SKM-1 (cell line): ENCODE measurements around the gene PTX4.

ENCODE experiments used
- DNase-seq: peaks from one replicate; lab custom pipeline; 2025; ENCODE audit not compliant: unreplicated experiment; lab: John Stamatoyannopoulos, UW

Gene PTX4

DNA sequence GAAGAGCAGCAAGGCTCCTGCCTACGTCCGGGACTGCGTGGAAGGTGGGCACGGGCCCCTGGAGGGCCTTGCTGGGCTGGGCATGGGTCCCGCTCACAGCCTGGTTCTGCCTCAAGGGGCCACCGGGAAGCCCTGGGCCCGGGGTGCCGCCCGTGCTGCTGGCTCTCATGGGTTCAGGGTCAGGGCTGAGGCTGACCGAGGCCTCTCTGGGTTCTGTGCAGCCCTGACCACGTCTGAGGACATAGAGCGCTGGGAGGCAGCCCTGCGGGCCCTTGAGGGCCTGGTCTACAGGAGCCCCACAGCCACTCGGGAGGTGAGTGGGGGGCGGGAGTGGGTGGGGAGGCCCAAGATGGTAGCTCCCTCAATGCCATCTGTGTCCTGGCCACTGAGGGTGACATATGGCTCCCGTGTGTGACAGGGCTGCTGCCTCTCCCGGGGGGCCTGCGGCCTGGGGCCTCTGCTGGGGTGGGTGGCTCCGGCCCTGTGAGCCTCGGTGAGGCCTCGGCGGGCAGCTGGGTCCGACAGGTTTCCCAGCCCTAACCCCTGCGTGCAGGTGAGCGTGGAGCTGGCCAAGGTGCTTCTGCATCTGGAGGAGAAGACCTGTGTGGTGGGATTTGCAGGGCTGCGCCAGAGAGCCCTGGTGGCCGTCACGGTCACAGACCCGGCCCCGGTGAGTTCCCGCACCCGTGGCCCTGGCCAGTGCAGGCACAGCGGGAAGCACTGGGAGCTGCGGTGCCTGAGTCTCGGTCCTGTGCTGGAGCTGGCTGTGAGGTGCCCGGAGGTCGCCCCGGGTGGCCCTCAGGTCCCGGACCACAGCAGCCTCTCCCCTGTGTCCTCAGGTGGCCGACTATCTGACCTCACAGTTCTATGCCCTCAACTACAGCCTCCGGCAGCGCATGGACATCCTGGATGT is 13.6 kb upstream of the PTX4 start:
- DNase-seq: no peak

DNA sequence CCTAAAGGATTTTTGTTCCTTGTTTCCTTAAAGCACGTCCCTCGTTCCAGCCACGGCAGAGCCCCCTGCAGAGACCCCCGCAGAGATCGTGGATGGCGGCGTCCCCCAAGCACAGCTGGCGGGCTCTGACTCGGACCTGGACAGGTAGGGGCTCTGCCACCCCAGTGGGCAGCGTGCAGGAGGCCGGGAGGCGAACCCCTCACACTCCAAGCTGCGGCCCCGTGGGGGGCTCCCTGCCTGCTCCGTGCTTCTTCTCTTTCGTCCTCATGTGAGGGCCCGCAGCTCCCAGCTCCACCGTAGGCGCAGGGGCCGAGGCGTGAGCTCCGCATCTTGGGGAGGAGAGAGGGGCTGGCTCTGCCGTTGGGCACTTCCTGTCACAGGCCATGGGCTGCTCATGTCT is 12.9 kb upstream of the PTX4 start:
- DNase-seq: no peak

DNA sequence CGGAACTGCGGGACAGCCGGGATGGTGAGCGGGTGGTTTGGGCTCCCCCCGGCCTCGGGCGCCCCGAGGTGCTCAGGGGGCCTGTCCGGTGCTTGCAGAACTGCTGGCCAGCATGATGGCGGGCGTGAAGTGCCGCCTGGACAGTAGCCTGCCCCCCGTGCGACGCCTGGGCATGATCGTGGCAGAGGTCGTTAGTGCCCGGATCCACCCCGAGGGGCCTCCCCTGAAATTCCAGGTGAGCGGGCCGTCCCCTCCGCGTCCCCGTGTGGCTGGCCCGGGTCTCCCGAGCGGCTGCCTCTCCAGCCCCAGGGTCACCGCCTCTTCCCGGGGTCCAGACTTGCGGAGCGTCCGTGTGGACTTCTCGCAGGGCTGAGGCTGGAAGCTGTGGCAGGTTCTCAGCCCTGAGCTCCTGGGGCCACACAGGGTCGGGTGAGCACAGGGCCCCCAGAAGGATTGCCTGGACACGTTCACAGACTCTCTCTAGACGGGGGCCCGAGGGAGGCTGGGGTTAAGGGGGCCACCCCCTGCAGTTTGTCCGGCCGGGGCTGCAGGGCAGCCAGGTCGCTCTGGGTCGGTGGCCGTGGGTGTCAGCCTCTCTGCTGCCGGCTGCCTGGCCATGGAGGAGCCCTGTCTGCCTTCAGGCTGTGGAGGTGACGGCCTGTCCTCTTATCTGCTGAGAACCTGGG is 11.9 kb upstream of the PTX4 start:
- no peak for DNase-seq

DNA sequence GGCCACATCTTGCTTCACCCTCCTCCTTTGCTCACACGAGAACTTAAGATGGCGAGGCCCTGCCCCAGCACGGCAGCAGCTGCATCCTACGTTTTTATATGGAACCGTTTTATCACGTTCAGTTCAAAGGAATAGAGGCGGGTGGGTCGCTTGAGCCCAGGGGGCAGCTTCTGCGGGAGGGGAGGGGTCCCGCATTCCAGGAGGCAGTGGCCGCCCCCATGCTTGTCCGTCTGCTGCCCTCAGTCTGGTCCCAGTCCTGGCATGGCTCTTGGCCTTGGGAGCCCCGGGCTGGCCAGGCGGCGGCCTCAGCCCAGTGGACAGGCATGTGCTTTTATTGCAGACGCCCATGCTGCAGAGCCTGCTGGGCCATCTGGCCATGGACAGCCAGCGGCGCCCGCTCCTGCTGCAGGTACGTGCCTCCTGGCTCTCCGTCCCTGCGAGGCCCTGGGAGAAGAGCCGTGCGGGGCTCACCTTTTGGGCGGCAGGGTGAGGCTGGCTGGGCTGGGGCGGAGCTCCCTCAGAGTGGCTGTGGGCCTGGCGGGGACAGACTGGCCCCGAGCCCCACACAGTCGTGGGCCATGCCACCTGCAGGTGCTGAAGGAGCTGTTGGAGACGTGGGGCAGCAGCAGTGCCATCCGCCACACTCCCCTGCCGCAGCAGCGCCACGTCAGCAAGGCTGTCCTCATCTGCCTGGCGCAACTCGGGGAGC is 11.2 kb upstream of the PTX4 start:
- DNase-seq: no peak

DNA sequence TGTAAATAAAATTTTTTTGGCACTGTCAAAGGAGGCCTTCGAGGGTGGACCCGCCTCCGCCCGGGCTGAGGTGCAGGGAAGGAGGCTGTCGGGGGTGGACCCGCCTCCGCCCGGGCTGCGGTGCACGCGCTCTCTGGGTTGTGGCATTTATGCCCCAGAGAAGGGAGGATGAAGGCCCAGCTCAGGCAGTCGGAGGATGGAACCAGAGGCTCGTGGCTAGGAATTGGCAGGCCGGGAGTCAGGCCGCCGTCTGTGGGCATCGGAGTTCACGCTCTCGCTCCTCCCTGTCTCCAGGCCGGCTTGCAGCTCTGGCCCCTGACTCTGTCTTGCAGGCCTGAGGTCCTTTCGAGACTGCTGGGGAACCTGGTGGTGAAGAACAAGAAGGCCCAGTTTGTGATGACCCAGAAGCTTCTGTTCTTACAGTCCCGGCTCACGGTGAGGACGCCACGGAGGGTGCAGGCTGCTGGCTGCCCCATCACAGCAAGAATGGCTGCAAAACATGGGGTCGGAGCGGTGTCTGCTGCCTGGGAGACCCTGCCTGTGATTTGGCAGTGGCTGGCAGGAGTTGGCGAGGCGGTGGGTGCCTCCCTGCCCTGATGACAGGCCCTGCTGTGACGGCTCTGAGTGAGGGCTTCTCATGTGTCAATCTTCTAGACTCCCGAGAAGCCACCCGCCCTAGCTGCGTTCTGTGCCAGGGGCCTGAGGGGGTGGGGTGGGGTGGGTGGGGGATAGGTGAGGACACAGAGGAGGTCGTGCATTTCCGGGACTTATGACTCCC is 10.3 kb upstream of the PTX4 start:
- DNase-seq: no peak

DNA sequence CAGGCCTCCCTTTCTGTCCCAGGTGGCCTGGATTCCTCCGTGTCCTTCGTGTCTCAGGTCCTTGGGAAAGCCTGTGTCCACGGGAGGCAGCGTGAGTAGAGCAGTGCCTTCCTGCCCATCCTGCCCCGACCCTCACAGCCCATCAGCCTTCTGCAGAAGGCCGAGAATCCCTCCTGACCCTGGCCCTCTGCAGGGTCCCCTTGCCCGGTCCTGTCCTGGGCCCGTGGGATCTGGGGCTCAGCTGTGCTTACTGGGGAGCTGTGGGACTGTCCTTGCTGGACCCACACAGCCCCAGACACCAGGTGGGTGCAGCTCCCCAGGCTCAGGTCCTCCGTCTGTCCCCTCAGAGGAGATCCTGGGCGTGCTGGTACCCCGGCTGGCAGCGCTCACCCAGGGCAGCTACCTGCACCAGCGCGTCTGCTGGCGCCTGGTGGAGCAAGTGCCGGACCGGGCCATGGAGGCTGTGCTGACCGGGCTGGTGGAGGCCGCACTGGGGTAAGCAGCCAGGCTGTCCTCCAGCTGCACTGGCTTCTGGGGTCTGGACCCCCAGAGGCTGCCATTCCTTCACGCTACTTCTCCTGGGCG is 8.4 kb upstream of the PTX4 start:
- no peak for DNase-seq

DNA sequence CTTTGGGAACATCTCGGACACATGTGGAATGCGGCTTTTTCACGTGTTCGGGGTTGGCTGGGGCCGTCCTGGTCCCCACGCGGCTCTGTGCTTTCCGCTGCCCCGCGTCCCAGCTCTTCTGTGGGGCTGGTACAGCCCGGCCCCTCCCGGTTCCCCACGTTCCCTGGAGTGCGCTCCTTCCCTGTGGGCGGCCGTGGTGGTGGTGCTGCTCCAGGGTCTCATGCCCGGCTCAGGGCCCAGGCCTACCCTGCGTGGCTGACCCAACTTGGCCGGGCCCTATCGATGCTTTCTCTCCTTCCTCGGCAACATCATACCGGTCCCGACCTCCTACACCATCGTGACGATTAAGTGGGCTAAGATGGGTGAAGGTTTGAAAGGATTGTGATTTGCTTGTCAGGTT is 7.7 kb upstream of the PTX4 start:
- no peak for DNase-seq

DNA sequence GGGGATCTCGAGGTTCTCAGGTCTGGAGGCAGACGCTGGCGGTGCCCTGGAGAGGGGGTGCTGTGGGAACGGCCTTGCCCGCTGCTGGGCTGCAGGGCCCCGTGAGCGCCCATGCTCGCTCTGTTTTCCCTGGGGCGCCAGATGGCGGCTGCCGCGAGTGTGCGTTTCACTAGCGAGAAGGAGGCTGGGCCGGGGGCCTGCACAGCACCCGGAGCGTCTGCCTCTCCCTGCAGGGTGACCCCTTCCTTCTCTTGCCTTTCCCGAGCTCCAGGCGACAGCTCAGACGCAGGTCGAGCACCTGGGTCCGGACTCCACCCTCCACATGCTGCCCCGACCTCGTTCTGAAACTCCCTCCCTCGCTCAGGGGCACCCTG is 7.1 kb upstream of the PTX4 start:
- DNase-seq: no peak

DNA sequence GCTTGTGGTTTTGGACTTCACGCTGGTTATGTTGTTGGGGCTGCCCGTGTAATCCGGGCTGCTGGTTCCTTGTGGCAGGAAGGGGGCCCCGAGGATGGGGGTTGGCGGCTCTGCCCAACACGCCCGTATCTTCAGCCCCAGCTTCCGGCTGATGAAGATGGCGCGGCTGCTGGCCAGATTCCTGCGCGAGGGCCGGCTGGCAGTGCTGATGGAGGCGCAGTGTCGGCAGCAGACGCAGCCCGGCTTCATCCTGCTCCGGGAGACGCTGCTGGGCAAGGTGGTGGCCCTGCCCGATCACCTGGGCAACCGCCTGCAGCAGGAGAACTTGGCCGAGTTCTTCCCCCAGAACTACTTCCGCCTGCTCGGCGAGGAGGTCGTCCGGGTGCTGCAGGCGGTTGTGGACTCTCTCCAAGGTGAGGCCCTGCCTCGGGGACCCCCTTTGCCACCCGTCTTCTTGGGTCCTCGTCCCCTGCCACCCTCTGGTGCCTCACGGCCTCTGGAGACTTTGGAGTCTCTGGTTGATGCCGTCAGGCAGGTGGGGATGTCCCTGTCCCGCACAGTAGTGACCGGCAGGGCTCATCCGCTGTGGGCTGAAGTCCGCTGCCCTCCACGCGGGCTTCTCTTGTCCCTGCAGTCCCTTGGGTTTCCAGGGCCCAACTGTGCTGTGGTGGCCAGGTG is 6.6 kb upstream of the PTX4 start:
- no peak for DNase-seq

DNA sequence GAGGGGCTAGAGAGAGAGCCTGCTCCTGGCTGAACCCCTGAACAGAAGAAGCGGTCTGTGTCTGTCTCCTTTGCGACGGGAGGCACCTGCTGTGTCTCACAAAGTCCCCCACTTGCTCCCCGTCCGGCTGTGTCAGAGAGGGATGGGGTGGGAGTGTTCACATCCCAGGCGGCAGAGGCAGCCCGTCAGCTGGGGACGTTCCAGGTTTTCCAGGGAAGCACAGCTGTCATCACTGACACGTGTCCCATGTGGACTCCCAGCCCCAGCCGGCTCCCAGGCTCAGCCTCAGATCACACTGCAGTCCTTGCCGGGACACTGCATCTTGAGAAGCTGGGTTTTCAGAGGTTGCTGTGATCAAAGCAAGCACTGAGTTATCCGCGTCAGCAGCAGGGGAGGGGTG is 6.0 kb upstream of the PTX4 start:
- DNase-seq: no peak

DNA sequence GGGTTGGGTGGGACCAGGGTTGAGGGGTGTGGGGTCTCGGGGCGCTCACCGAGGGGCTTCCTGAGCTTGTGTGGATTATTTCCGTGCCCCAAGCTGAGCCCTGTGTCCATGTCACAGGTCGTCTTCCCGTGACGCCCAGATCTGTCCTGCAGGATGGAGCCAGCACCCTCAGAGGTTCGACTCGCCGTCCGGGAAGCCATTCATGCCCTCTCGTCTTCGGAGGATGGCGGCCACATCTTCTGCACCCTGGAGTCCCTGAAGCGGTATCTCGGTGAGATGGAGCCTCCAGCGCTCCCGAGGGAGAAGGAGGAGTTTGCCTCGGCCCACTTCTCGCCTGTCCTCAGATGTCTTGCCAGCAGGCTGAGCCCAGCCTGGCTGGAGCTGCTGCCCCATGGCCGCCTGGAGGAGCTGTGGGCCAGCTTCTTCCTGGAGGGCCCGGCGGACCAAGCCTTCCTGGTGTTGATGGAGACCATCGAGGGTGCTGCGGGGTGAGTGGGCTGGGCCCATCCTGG is 5.4 kb upstream of the PTX4 start:
- DNase-seq: no peak

DNA sequence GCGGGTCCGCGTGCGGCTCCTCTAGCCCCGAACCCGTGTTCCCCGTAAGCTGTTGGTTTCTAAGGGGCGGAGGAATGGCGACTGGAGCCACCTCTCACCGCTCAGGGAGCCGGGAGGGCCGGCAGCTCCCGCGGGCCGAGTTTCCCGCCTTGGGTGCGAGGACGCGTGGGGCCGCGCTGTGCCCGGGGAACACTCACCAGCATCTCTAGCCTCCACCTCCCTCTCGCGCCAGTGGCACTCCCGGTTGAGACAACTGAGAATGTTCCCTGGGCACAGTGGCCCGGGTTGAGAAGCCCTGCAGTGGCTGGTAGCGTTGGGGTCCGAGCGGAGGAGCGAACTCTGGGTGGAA is 5.0 kb upstream of the PTX4 start:
- DNase-seq: no peak

DNA sequence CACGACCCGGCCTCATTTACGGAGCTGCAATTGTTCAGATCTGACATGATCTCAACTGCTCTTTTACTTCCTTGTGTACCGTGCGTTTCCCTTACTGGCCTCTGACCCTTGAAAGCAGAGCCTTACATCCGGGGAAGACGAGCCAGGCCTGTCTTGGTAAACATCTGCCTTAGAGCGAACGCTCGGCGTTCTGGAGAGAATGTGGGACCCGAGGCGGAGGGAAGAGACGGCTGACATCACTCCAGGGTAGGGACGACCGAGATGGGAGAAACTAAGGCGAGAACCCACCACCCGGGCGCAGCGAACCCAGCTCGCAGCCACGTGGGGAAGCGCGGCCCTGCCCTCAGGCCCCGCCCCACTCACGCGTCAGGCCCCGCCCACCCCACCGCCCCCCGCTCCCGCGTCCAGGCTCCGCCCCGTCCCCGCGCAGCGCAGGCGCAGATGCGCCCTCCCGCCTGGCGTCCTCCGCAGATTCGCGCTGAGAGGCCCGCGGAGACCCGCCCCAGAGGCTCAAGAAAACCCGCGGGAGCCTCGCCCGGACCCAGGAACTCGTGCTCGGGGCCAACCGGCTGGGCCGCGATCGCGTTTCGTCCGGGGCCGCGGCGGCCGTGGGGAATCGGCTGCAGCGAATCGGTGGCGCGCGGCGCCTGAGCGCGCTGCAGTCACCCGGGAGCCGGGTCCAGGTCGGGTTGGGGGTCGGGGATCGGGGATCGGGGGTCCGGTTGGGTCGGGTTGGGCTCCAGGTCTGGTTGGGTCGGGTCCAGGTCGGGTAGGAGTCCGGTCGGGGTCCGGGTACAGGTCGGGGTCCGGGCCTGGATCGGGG is 4.4 kb upstream of the PTX4 start, which contains the start of gene TELO2:
TSS of gene TELO2 (plus strand) at position 438 of the 823 bp plus-strand sequence. CDS start 922 bp downstream, outside the sequence.
- DNase-seq: peak; percentile 73

DNA sequence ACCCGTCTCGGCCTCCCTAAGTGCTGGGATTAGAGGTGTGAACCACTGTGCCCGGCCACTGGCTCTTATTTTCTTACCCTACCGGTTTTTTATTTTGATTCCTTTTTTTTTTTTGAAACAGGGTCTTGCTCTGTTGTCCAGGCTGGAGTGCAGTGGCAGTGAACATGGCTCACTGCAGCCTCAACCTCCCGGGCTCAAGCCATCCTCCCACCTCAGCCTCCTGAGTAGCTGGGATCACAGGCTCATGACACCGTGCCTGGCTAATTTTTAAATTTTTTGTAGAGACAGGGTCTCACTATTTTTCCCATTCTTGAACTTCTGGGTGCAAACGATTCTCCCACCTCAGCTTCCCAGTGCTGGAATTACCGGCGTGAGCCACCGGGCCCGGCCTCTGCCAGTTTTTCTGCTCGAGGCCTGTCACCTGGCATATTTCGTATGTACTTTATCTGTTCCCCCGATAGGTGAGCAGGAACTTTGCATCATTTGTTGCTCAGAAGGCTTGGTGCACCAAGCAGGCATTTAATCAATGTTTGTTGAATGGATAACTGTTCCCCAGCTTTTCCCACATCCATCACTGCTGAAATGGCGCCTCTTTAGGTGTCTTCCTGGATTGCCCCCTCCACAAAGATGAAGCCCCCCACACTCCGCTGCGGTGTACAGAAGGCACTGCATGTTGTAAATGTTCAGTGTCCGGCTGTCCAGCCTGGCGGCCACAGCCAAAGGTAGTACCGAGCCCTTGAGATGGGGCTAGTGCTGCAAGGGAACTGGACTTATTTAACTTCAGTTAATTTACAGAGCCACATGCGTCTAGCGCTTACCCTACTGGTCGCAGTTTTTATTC is 3.6 kb upstream of the PTX4 start:
- DNase-seq: no peak

DNA sequence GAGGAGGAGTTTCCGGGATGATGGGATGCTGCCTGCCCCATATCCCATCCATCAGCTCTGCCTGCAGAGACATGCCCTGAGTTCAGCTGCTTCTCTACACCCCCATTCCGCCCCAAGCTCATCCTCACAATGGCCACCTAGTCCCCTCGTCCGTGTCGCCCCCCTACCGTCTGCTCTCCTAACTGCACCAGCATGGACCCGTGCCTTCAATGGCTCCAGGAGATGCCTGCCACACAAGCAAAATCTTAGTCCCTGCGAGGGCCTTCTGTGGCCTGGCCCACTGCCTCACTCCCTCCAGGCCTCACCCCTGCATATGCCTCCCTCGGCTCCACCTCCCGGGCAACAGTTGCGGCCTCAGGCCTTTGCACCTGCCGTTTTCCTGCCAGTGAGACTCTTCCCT is 2.6 kb upstream of the PTX4 start:
- no peak for DNase-seq

DNA sequence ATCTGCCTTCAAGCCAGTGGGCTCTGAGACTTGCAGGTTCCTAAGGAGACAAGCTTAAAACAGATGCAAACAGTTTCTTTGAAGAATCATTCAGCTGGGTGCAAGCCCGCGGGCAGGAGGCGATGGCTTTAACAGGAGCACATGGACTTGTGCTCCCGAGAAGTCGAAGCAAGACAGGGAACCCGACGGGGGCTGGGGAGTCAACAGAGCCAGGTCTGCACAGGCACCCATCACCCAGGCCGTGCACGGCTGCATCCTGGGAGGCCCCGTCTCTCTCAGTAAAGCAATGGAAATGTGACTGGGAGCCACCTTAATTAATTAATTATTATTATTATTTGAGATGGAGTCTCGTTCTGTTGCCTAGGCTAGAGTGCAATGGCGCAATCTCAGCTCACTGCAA is 333 bp upstream of the PTX4 start:
- DNase-seq: no peak

DNA sequence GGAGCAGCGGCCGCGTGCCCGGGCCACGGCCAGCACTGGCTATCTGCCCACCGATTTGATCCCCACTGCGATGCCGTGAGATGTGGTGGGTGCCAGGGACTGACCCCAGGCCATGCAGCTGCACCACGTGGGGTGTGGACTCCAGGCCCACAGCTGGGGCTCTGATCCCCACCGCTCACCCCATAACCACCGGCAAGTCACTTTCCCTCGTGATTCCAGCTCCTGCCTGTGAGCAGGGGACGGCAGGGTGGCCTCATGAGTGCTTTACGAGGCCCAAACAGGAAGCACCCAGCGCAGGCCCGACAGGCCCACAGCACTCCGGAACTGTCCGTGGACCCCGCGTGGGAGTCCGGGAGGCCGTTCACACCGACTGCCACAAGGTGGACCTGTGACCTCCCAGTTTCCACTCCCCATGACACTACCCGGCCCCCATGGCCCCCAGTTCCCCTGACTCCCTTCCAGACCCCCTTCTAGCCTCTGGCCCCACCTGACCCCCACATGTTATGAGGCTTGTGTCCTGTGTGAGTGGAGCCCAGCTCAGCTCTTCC is 616 bp downstream of the PTX4 start:
- no peak for DNase-seq
